ENCODE results near the gene RASA2. TPM values are rescaled to one million over a fixed set of nuclear protein-coding genes. Genes with fewer than 3 reads are reported as not detected.
"Not testable (repeated sequence)": the region's sequence is repeated elsewhere in the genome, so short reads cannot be mapped to it uniquely, and the experiment has no call there.

Gene RASA2
- total RNA-seq, 4 donors from 2014 or later: 1.9 to 10.6 (median 4.5) TPM

GRCh38 chr3:141491081-141491480 lies 4.3 kb downstream of the RASA2 start:
- ATAC-seq (no peak), DNase-seq (no peak)
- Histone ChIP-seq H3K27me3 (no peaks in the 10 kb centered on the region), H3K4me3 (no peak overlapping the region), H3K9me3 (no peaks in the 10 kb centered on the region), H3K27ac (no peak overlapping the region), H3K36me3 (no peaks in the 10 kb centered on the region), H3K4me1 (peaks cover 7 to 14% of the 10 kb centered on the region in 2 donors)
- in situ Hi-C loops (cut with MboI; ENCODE audit: low sequenced_read_pairs in 4 of 4): no loop called here
- TF ChIP-seq POLR2A (IDR thresholded peaks at IDR 0.05) (no peak), CTCF (IDR thresholded peaks at IDR 0.05 in 4 of 5, conservative IDR thresholded peaks at IDR 0.05 in 1 of 5) (no peak)
- intact Hi-C loops (cut with DNase I; ENCODE audit: low total_unique reads): no loop called here

DNA sequence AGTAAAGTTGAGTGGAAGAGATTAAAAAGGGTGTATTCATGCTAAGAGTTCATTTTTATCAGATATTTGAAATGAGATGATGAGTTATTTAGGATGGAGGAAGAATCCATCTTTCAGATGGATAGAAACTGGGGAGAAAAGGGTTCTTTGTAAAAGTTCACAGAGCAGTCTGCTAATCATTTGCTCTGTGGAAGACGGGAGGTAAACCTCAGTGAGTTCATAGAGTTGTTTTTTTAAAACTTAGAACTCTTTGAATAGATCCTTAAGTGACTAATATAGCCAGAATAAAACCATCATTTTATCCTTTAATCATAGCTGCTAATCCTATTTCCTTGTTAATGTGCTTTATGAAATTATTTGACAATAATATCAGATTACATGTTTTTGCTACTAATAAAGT lies 5.1 kb downstream of the RASA2 start:
- Histone ChIP-seq H3K4me1 (peaks cover 7 to 14% of the 10 kb centered on the region in 2 donors), H3K36me3 (no peaks in the 10 kb centered on the region), H3K27me3 (no peaks in the 10 kb centered on the region), H3K9me3 (no peaks in the 10 kb centered on the region), H3K27ac (no peak overlapping the region), H3K4me3 (no peak overlapping the region)
- in situ Hi-C loops (cut with MboI; ENCODE audit: low sequenced_read_pairs in 4 of 4) (no loop called here), intact Hi-C loops (cut with DNase I; ENCODE audit: low total_unique reads) (no loop called here)
- no peak for ATAC-seq
- TF ChIP-seq POLR2A (IDR thresholded peaks at IDR 0.05): no peak
- no peak for TF ChIP-seq CTCF (IDR thresholded peaks at IDR 0.05 in 4 of 5, conservative IDR thresholded peaks at IDR 0.05 in 1 of 5)
- DNase-seq: no peak

GRCh38 chr3:141493184-141493583 lies 6.4 kb downstream of the RASA2 start:
- no peak for TF ChIP-seq POLR2A (IDR thresholded peaks at IDR 0.05)
- TF ChIP-seq CTCF (IDR thresholded peaks at IDR 0.05 in 4 of 5, conservative IDR thresholded peaks at IDR 0.05 in 1 of 5): no peak
- no peaks in the 10 kb centered on the region for H3K9me3 ChIP-seq
- ATAC-seq: no peak
- peaks cover 10 to 14% of the 10 kb centered on the region in 2 donors for H3K4me1 ChIP-seq
- no peak for DNase-seq
- in situ Hi-C loops (cut with MboI; ENCODE audit: low sequenced_read_pairs in 4 of 4) (no loop called here), intact Hi-C loops (cut with DNase I; ENCODE audit: low total_unique reads) (no loop called here)
- H3K36me3 ChIP-seq: no peaks in the 10 kb centered on the region
- no peak overlapping the region for H3K27ac ChIP-seq
- H3K27me3 ChIP-seq: no peaks in the 10 kb centered on the region
- H3K4me3 ChIP-seq: no peak overlapping the region

GRCh38 chr3:141497589-141497988 lies 10.8 kb downstream of the RASA2 start:
- in situ Hi-C loops (cut with MboI; ENCODE audit: low sequenced_read_pairs in 4 of 4); H3K27ac ChIP-seq; H3K36me3 ChIP-seq; DNase-seq; intact Hi-C loops (cut with DNase I; ENCODE audit: low total_unique reads); H3K9me3 ChIP-seq; H3K4me3 ChIP-seq; ATAC-seq; H3K27me3 ChIP-seq: not testable (repeated sequence)
- H3K4me1 ChIP-seq: peaks cover 16 to 19% of the 10 kb centered on the region in 2 donors

GRCh38 chr3:141498598-141499223 lies 11.9 kb downstream of the RASA2 start:
- H3K27ac ChIP-seq: no peak overlapping the region
- ATAC-seq: peak in 1 of 2 donors; percentile 26
- H3K36me3 ChIP-seq: no peaks in the 10 kb centered on the region
- in situ Hi-C loops (cut with MboI; ENCODE audit: low sequenced_read_pairs in 4 of 4) (no loop called here), intact Hi-C loops (cut with DNase I; ENCODE audit: low total_unique reads) (no loop called here)
- no peak overlapping the region for H3K4me3 ChIP-seq
- no peaks in the 10 kb centered on the region for H3K27me3 ChIP-seq
- H3K9me3 ChIP-seq: no peaks in the 10 kb centered on the region
- TF ChIP-seq POLR2A (IDR thresholded peaks at IDR 0.05) (no peak), CTCF (IDR thresholded peaks at IDR 0.05 in 4 of 5, conservative IDR thresholded peaks at IDR 0.05 in 1 of 5) (no peak)
- DNase-seq: peak; percentile 8 to 22
- peaks cover 16 to 19% of the 10 kb centered on the region in 2 donors for H3K4me1 ChIP-seq
